Measurements from ENCODE around the gene OR11H6. TPM values are rescaled to one million over a fixed set of nuclear protein-coding genes. Genes with fewer than 3 reads are reported as not detected.
"Not testable (repeated sequence)": the region's sequence is repeated elsewhere in the genome, so short reads cannot be mapped to it uniquely, and the experiment has no call there.

OR11H6 gene
- total RNA-seq, 1 donor from 2014 or later: not detected

GRCh38 chr14:20264361-20264760, 40.9 kb downstream of the OR11H6 start:
- DNase-seq: not testable (repeated sequence)

- no peak for DNase-seq
Observed at GRCh38 chr14:20274062-20274461, 50.6 kb downstream of the OR11H6 start.

Small RNAs within 50 kb of the gene (small RNA-seq; reads per million reads assigned to genes)
- gene GTF2IP22 (ENCODE audit: low replicate concordance): not detected

Other genes starting within 250 kb of the OR11H6 start
- not detected for gene OR4K15, start 248.1 kb upstream of the OR11H6 start, total RNA-seq
- gene OR4Q2, start 221.5 kb upstream of the OR11H6 start, total RNA-seq: not detected
- not detected for gene OR4K14, start 204.4 kb upstream of the OR11H6 start, total RNA-seq
- gene OR4K13, start 187.7 kb upstream of the OR11H6 start, total RNA-seq: not detected
- not detected for gene OR4L1, start 163.7 kb upstream of the OR11H6 start, total RNA-seq
- gene OR4K17, start 113.0 kb upstream of the OR11H6 start, total RNA-seq: not detected
- gene OR4N5, start 84.9 kb upstream of the OR11H6 start, total RNA-seq: not detected
- not detected for gene OR11G2, start 32.8 kb upstream of the OR11H6 start, total RNA-seq
- not detected for gene OR11H7, start 5.3 kb downstream of the OR11H6 start, total RNA-seq
- not detected for gene OR11H4, start 15.6 kb downstream of the OR11H6 start, total RNA-seq
- 23.3 TPM for gene TTC5, start 82.2 kb downstream of the OR11H6 start, total RNA-seq
- gene CCNB1IP1, start 109.6 kb downstream of the OR11H6 start, total RNA-seq: 72.5 TPM
- gene PARP2, start 119.9 kb downstream of the OR11H6 start, total RNA-seq: 14.2 TPM
- 13.3 TPM for gene TEP1, start 189.8 kb downstream of the OR11H6 start, total RNA-seq
- gene KLHL33, start 212.5 kb downstream of the OR11H6 start, total RNA-seq: 1.9 TPM
- 32.6 TPM for gene OSGEP, start 231.1 kb downstream of the OR11H6 start, total RNA-seq
- gene APEX1, start 231.5 kb downstream of the OR11H6 start, total RNA-seq: 49.1 TPM
- 19.5 TPM for gene PIP4P1, start 237.7 kb downstream of the OR11H6 start, total RNA-seq
- gene PNP, start 245.7 kb downstream of the OR11H6 start, total RNA-seq: 9.2 TPM